Measurements from ENCODE around the gene AIMP2.

Gene AIMP2

GRCh38 chr7:6011541-6011940 is 2.5 kb downstream of the AIMP2 start:
- no peak for DNase-seq (ENCODE audit: low read depth)
- no peak for TF ChIP-seq CTCF (conservative IDR thresholded peaks at IDR 0.05; ENCODE audit: low read depth, low read length)

GRCh38 chr7:6012355-6013104 is 3.5 kb downstream of the AIMP2 start:
- no peak for DNase-seq (ENCODE audit: low read depth)
- no peak for TF ChIP-seq CTCF (conservative IDR thresholded peaks at IDR 0.05; ENCODE audit: low read depth, low read length)

More at GRCh38 chr7:6011541-6011940, 2.5 kb downstream of the AIMP2 start:
- H3K4me3 ChIP-seq (ENCODE audit: low read length) = no peak overlapping the region

GRCh38 chr7:6015917-6016652 is 7.0 kb downstream of the AIMP2 start:
- no peak for TF ChIP-seq CTCF (conservative IDR thresholded peaks at IDR 0.05; ENCODE audit: low read depth, low read length)
- H3K4me3 ChIP-seq (ENCODE audit: low read length) = no peak overlapping the region
- DNase-seq (ENCODE audit: low read depth) = no peak

More at GRCh38 chr7:6012355-6013104, 3.5 kb downstream of the AIMP2 start:
- no peak overlapping the region for H3K4me3 ChIP-seq (ENCODE audit: low read length)

GRCh38 chr7:6016653-6016966 is 7.5 kb downstream of the AIMP2 start:
- H3K4me3 ChIP-seq (ENCODE audit: low read length) = no peak overlapping the region
- no peak for TF ChIP-seq CTCF (conservative IDR thresholded peaks at IDR 0.05; ENCODE audit: low read depth, low read length)
- DNase-seq (ENCODE audit: low read depth) = no peak

GRCh38 chr7:6020371-6021286 is 11.6 kb downstream of the AIMP2 start:
- no peak overlapping the region for H3K4me3 ChIP-seq (ENCODE audit: low read length)
- no peak for DNase-seq (ENCODE audit: low read depth)
- TF ChIP-seq CTCF (conservative IDR thresholded peaks at IDR 0.05; ENCODE audit: low read depth, low read length) = no peak

- no peak for TF ChIP-seq CTCF (conservative IDR thresholded peaks at IDR 0.05; ENCODE audit: low read depth, low read length)
- no peak overlapping the region for H3K4me3 ChIP-seq (ENCODE audit: low read length)
- DNase-seq (ENCODE audit: low read depth) = no peak
Observed at GRCh38 chr7:6022707-6023106, 13.6 kb downstream of the AIMP2 start.
